Activated CD4-positive, alpha-beta T cell treated with anti-CD3 and anti-CD28 coated beads, Interleukin-2, amount 50 U/mL, for 16 hours (primary cell): Measurements from ENCODE around the gene MS4A6A.
"Not testable (repeated sequence)": the region's sequence is repeated elsewhere in the genome, so short reads cannot be mapped to it uniquely, and the experiment has no call there.

ENCODE experiments used
- DNase-seq: peaks from one replicate; pipeline ENCODE4 v3.0.0-alpha.2; 2020

MS4A6A gene

GRCh38 chr11:60182541-60183330, at the start of gene MS4A6A:
Gene MS4A6A, minus strand, starts transcription at chr11:60183083. Its CDS starts 1,356 bp downstream, at chr11:60181727.
- no peak for DNase-seq

DNA sequence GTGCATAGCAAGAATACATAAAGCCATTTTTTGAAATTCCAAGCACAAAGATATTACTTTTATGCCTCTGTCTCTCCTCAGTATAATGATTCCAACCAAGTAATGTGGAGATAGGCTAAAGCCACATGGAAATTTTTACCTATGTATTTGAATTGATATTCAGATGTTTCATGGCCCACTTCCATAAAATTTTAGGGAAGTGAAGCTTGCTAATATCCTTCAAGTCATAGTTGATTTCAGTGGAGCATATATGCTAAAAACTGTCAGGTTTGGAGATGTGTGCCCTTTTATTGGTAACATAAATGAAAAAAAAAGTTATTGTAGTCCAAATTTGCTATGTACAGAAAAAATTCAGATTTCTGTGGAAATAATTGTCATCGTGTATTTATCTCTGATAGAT, 47.8 kb upstream of the MS4A6A start:
- no peak for DNase-seq

DNA sequence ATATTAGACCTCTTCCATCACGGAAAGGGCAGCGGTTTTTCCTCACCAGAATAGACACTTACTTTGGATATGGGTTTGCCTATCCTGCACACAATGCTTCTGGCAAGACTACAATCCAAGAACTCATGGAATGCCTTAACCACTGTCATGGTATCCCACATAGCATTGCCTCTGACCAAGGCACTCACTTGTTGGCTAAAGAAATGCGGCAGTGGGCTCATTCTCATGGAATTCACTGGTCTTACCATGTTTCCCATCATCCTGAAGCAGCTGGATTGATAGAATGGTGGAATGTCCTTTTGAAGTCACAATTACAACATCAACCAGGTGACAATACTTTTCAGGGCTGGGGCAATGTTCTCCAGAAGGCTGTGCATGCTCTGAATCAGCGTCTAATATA, 39.3 kb upstream of the MS4A6A start:
- no peak for DNase-seq

- no peak for DNase-seq
Observed at GRCh38 chr11:60221692-60222091, 38.8 kb upstream of the MS4A6A start.

DNA sequence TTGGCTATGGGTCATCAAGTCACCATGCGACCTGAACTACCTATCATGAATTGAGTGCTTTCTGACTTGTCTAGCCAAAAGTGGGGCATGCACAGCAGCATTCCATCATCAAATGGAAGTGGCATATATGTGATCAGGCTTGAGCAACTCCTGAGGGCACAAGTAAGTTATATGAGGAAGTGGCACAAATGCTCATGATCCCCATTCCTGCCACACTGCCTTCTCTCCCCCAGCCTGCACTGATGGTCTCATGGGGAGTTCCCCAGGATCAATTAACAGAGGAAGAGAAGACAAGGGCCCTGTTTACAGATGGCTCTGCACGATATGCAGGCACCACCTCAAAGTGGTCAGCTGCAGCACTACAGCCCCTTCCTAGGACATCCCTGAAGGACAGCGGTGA, 38.3 kb upstream of the MS4A6A start:
- DNase-seq = no peak

DNA sequence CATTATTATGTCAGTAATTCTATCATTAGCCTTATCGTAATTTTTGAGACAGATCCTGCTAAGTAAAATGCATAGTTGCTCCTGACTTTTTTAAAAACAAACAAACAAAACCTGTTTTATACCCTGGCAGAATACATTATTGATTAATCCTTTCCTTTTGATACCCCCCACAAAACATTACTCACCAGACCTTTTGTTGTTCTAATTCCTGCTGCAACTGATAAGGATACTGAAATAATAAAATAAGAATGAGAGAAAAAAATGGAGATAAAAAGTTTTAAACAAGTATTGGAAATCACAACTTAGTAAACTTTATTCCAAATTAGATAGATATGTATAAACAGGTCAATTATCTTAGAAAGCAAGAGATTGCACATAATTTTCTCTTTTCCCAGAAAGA, 31.5 kb upstream of the MS4A6A start:
- no peak for DNase-seq

- DNase-seq = no peak
Observed at GRCh38 chr11:60211206-60211605, 28.3 kb upstream of the MS4A6A start.

DNA sequence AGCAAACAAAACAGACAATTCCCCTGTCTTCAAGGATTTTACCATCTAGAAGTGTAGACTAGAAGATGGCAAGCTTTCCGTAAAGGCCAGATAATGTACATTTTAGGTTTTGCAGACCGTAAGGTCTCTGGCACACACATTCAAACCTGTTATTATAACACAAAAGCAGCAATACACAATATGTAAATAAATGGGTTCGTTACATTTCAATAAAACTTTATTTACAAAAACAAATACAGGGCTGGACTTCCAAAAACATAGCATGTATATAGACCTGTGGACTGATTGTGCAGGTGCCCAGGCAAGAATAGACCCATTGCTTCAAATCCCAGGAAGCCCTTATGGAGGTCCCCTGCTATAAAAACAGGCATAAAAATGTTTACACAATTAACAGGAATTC, 27.1 kb upstream of the MS4A6A start:
- no peak for DNase-seq

- no peak for DNase-seq
Observed at GRCh38 chr11:60208951-60209350, 26.1 kb upstream of the MS4A6A start.

GRCh38 chr11:60208146-60208895, 25.4 kb upstream of the MS4A6A start:
- DNase-seq = no peak

GRCh38 chr11:60206616-60207015, 23.7 kb upstream of the MS4A6A start:
- DNase-seq = peak; percentile 47

DNA sequence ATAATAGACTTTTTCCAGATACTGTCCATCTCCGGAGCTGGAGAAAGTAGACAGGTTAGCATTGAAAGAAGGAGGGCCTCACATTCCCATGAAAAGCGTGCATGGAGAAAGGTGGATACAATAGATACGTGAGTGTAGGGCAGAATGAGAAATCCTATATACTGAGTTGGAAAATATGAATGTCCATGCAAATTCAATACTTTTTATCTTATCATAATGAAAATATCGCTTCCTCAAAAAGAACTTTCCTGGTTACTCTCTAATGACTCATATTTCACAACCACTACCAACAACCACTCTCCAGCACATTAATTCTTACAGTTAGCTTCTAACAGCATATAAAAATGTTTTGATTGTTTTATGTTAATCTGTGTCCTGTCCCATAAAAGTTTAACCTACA, 22.0 kb upstream of the MS4A6A start:
- DNase-seq = peak; percentile 6

DNA sequence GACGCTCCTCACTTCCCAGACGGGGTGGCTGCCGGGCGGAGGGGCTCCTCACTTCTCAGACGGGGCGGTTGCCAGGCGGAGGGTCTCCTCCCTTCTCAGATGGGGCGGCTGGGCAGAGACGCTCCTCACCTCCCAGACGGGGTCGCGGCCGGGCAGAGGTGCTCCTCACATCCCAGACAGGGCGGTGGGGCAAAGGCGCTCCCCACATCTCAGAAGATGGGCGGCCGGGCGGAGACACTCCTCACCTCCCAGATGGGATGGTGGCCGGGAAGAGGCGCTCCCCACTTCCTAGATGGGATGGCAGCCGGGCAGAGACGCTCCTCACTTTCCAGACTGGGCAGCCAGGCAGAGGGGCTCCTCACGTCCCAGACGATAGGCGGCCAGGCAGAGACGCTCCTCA, 18.5 kb upstream of the MS4A6A start:
- DNase-seq = not testable (repeated sequence)

DNA sequence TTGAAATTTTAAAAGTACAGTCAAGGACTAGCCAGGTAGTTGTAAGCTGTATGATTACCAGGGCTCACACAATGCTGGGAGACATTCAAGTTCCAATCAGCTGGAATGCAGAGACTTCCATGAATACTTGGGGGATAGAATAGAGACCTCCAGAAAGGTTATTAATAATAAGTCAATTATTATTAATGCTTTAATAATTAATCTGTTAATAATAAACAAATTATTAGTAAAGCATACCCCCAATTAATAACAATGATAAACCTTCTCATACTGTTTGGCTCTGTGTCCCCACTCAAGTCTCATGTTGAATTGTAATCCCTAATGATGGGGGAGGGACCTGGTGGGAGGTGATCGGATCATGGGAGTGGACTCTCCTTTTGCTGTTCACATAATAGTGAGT, 14.6 kb upstream of the MS4A6A start:
- DNase-seq = no peak

- DNase-seq = no peak
Observed at GRCh38 chr11:60195923-60196368, 13.1 kb upstream of the MS4A6A start.

DNA sequence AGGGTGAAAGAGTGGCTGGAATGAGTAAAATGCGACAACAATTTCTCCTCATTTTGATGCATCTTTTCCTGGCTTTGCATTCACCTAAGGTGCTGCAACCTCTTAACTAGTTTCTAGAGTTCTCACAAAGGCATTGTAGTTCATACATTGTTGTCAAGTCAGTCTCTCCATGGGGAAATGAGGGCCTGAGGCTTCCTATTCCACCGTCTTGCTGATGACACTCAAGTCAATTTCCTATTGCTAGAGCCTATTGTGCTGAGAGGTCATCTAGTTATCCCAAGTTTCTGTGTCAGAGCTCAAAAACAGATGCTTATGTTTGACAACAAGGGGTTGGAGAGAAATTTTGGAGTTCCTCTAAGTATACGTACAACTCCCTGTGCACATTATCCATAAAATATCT, 11.6 kb upstream of the MS4A6A start:
- no peak for DNase-seq

GRCh38 chr11:60193687-60194433, 11.0 kb upstream of the MS4A6A start:
- DNase-seq = peak; percentile 75

- DNase-seq = not testable (repeated sequence)
Observed at GRCh38 chr11:60192564-60192963, 9.7 kb upstream of the MS4A6A start.

- not testable (repeated sequence) for DNase-seq
Observed at GRCh38 chr11:60188481-60188880, 5.6 kb upstream of the MS4A6A start.

- not testable (repeated sequence) for DNase-seq
Observed at GRCh38 chr11:60186128-60186527, 3.2 kb upstream of the MS4A6A start.

DNA sequence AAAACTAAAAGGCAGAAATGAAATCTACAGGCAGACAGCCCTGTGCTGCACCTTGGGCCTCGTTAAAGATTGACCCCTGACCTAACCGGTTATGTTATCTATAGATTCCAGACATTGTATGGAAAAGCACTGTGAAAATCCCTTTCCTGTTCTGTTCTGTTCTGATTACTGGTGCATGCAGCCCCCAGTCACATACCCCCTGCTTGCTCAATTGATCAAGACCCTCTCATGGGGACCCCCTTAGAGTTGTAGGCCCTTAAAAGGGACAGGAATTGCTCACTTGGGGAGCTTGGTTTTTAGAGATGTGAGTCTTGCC, 2.6 kb upstream of the MS4A6A start:
- DNase-seq = not testable (repeated sequence)

DNA sequence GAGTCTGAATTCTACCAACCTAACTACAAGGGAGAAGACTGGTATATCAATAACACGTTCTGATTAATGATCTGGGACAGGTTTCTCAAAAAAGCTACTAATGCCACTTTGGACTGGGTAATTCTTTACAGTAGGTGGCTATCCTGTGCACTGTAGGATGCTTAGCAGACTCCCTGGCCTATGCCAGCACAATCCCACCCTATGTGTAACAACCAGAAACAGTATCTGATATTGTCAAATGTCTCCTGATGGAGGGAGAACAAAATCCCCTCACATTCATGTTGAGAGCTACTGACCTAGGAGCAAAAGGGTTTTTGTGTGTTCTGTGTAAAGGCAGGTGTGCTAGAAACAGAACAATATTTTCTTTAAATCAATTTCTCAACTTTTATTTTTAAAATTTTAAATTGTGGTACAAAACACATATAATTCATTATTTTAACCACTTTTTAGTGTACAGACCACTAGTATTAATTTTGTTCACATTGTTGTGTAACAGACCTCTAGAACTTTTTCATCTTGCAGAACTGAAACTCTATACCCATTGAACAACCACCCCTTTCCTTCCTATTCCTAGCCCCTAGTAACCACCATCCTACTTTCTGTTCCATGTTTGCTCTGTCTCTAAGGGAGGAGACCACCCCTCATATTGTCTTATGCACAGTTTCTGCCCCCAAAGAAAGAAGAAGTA, 2.1 kb upstream of the MS4A6A start:
- DNase-seq = no peak

- no peak for DNase-seq
Observed at GRCh38 chr11:60183591-60184205, 815 bp upstream of the MS4A6A start.
